ENCODE data around the gene RNF212B. TPM values are rescaled to one million over a fixed set of nuclear protein-coding genes. Genes with fewer than 3 reads are reported as not detected.
"Not testable (repeated sequence)": the region's sequence is repeated elsewhere in the genome, so short reads cannot be mapped to it uniquely, and the experiment has no call there.

Gene RNF212B
- total RNA-seq, 2 experiments from 2014 or later = not detected

DNA sequence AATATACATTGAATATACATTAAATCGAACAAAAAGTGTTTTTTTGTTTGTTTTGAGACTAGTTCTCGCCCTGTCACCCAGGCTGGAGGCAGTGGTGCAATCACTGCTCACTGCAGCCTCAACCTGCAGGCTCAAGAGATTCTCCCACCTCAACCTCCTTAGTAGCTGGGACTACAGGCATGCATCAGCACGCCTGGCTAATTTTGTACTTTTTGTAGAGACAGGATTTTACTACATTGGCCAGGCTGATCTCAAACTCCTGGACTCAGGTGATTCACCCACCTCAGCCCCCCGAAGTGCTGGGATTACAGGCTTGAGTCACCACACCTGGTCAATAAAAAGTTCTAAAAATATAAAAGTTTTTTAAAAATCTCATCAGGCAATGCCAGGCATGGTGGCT, 10.2 kb upstream of the RNF212B start:
- Histone ChIP-seq H3K27me3 (ENCODE audit: control insufficient read depth in 1 of 2, insufficient read depth in 2 of 2, low read length in 2 of 2) (no peaks in the 10 kb centered on the region), H3K27ac (ENCODE audit: low read depth in 1 of 2, low read length in 2 of 2) (no peak overlapping the region), H3K9me3 (ENCODE audit: control insufficient read depth in 1 of 2, insufficient read depth in 1 of 2, low read length in 2 of 2) (peaks cover 0 to 10% of the 10 kb centered on the region in 2 experiments), H3K4me1 (ENCODE audit: insufficient read depth, low read length) (no peaks in the 10 kb centered on the region), H3K36me3 (ENCODE audit: insufficient read depth, low read length) (no peaks in the 10 kb centered on the region), H3K4me3 (ENCODE audit: low read length) (no peak overlapping the region)
- ChIA-PET CTCF (no interaction called here), POLR2A (no interaction called here)
- intact Hi-C loops (cut with DNase I, micrococcal nuclease) = no loop called here
- H3K4me3 Mint-ChIP-seq = no peak overlapping the region
- no peaks in the 10 kb centered on the region for H3K36me3 Mint-ChIP-seq (ENCODE audit: low read depth)
- no peak for DNase-seq
- H3K27ac Mint-ChIP-seq = no peak overlapping the region
- no peaks in the 10 kb centered on the region for H3K4me1 Mint-ChIP-seq (ENCODE audit: low read depth)
- H3K9me3 Mint-ChIP-seq = peaks cover 6% of the 10 kb centered on the region
- no peak for ATAC-seq (ENCODE audit: poor library complexity)
- peaks cover 13% of the 10 kb centered on the region for H3K27me3 Mint-ChIP-seq
- TF ChIP-seq, protein P1, sequence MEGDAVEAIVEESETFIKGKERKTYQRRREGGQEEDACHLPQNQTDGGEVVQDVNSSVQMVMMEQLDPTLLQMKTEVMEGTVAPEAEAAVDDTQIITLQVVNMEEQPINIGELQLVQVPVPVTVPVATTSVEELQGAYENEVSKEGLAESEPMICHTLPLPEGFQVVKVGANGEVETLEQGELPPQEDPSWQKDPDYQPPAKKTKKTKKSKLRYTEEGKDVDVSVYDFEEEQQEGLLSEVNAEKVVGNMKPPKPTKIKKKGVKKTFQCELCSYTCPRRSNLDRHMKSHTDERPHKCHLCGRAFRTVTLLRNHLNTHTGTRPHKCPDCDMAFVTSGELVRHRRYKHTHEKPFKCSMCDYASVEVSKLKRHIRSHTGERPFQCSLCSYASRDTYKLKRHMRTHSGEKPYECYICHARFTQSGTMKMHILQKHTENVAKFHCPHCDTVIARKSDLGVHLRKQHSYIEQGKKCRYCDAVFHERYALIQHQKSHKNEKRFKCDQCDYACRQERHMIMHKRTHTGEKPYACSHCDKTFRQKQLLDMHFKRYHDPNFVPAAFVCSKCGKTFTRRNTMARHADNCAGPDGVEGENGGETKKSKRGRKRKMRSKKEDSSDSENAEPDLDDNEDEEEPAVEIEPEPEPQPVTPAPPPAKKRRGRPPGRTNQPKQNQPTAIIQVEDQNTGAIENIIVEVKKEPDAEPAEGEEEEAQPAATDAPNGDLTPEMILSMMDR (IDR thresholded peaks at IDR 0.05) = no peak

DNA sequence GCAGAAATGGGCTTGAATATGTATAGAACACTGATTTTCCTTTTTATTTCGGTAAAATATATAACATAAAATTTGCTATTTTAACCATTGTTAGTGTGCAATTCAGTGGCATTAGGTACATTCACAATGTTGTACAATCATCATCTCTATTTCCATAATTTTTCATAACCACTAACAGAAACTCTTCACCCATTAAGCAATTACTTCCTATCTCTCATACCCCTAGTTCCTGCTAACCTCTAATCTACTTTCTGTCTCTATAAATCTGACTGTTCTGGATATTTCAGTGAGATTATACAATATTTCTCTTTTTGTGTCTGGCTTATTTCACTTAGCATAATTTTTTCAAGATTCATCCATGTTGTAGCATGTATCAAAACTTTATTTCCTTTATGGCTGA, 8.9 kb upstream of the RNF212B start:
- Mint-ChIP-seq H3K27me3 (peaks cover 13% of the 10 kb centered on the region), H3K4me1 (ENCODE audit: low read depth) (no peaks in the 10 kb centered on the region), H3K4me3 (no peak overlapping the region), H3K27ac (no peak overlapping the region), H3K36me3 (ENCODE audit: low read depth) (no peaks in the 10 kb centered on the region), H3K9me3 (peaks cover 6% of the 10 kb centered on the region)
- DNase-seq = no peak
- no peak for ATAC-seq (ENCODE audit: poor library complexity)
- TF ChIP-seq, protein P1 (IDR thresholded peaks at IDR 0.05) = no peak
- Histone ChIP-seq H3K27me3 (ENCODE audit: control insufficient read depth in 1 of 2, insufficient read depth in 2 of 2, low read length in 2 of 2) (no peaks in the 10 kb centered on the region), H3K27ac (ENCODE audit: low read depth in 1 of 2, low read length in 2 of 2) (no peak overlapping the region), H3K36me3 (ENCODE audit: insufficient read depth, low read length) (no peaks in the 10 kb centered on the region), H3K9me3 (ENCODE audit: control insufficient read depth in 1 of 2, insufficient read depth in 1 of 2, low read length in 2 of 2) (peaks cover 0 to 10% of the 10 kb centered on the region in 2 experiments), H3K4me3 (ENCODE audit: low read length) (no peak overlapping the region), H3K4me1 (ENCODE audit: insufficient read depth, low read length) (no peaks in the 10 kb centered on the region)
- intact Hi-C loops (cut with DNase I, micrococcal nuclease) = no loop called here
- CTCF ChIA-PET = interaction anchor here (0.6 kb wide), 1 partner anchor 71 kb away, joined by 3 read pairs; no protein-coding TSS in a partner anchor
- POLR2A ChIA-PET = no interaction called here

GRCh38 chr14:23232241-23232808, 5.4 kb upstream of the RNF212B start:
- H3K4me1 ChIP-seq (ENCODE audit: insufficient read depth, low read length); H3K27ac Mint-ChIP-seq; H3K27me3 ChIP-seq (ENCODE audit: control insufficient read depth in 1 of 2, insufficient read depth in 2 of 2, low read length in 2 of 2); H3K36me3 Mint-ChIP-seq (ENCODE audit: low read depth); H3K4me3 Mint-ChIP-seq; H3K9me3 Mint-ChIP-seq; H3K27ac ChIP-seq (ENCODE audit: low read depth in 1 of 2, low read length in 2 of 2); H3K4me3 ChIP-seq (ENCODE audit: low read length); H3K4me1 Mint-ChIP-seq (ENCODE audit: low read depth); DNase-seq; ATAC-seq (ENCODE audit: poor library complexity); intact Hi-C loops (cut with DNase I, micrococcal nuclease); CTCF ChIA-PET; H3K36me3 ChIP-seq (ENCODE audit: insufficient read depth, low read length); POLR2A ChIA-PET: not testable (repeated sequence)
- H3K27me3 Mint-ChIP-seq = peaks cover 12% of the 10 kb centered on the region
- peaks cover 0 to 10% of the 10 kb centered on the region in 2 experiments for H3K9me3 ChIP-seq (ENCODE audit: control insufficient read depth in 1 of 2, insufficient read depth in 1 of 2, low read length in 2 of 2)

DNA sequence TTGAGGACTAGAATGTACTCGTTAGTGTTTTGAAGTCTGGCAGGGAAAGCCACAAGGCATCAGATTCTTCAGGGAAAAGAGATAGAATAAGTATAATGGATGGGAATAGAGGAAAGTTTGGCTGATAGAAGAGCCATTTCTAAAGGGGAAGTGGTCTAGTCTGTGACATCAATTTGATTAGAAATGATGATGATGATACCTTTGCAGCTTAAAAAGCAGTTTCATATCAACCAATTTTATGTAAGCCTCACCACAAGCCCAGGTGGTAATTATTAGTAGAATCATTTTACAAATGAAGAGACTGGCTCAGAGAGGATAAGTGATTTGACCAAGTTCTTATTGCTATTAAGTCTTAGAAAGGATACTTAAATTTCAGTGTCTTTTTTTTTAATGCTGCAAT, 2.9 kb downstream of the RNF212B start:
- Histone ChIP-seq H3K4me3 (ENCODE audit: low read length) (no peak overlapping the region), H3K27me3 (ENCODE audit: control insufficient read depth in 1 of 2, insufficient read depth in 2 of 2, low read length in 2 of 2) (peaks cover 0 to 10% of the 10 kb centered on the region in 2 experiments), H3K36me3 (ENCODE audit: insufficient read depth, low read length) (no peaks in the 10 kb centered on the region), H3K4me1 (ENCODE audit: insufficient read depth, low read length) (peaks cover 8% of the 10 kb centered on the region), H3K9me3 (ENCODE audit: control insufficient read depth in 1 of 2, insufficient read depth in 1 of 2, low read length in 2 of 2) (peaks cover 0 to 5% of the 10 kb centered on the region in 2 experiments), H3K27ac (ENCODE audit: low read depth in 1 of 2, low read length in 2 of 2) (no peak overlapping the region)
- H3K4me3 Mint-ChIP-seq = no peak overlapping the region
- DNase-seq (no peak), ATAC-seq (ENCODE audit: poor library complexity) (no peak)
- CTCF ChIA-PET = no interaction called here
- H3K27me3 Mint-ChIP-seq = peaks cover 45% of the 10 kb centered on the region
- no peaks in the 10 kb centered on the region for H3K36me3 Mint-ChIP-seq (ENCODE audit: low read depth)
- no peaks in the 10 kb centered on the region for H3K9me3 Mint-ChIP-seq
- intact Hi-C loops (cut with DNase I, micrococcal nuclease) = no loop called here
- POLR2A ChIA-PET = no interaction called here
- TF ChIP-seq, protein P1 (IDR thresholded peaks at IDR 0.05) = no peak
- H3K27ac Mint-ChIP-seq = no peak overlapping the region
- peaks cover 7% of the 10 kb centered on the region for H3K4me1 Mint-ChIP-seq (ENCODE audit: low read depth)

DNA sequence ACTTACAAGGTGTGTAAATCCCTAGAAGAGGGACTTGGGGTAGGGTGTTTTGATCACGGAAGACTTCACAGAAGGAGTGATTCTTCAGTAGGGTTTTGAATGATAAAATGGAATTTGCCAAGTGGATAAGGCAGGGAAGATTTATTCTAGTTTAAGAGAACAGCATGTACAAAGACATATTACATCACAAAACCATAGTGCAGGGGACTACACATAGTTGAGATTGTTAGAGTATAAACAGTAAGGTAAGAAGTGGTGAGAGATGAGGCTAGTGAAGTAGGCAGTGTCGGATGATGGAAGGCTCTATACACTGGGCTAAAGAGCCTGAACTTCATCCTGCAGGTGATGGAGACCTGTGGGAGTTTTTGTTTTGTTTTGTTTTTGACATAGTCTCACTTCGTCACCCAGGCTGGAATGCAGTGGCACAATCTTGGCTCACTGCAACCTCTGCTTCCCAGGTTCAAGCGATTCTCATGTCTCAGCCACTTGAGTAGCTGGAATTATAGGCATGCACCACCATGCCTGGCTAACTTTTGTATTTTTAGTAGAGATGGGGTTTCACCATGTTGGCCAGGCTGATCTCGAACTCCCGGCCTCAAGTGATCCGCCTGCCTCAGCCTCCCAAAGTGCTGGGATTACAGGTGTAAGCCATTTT, 3.5 kb downstream of the RNF212B start:
- H3K9me3 Mint-ChIP-seq; H3K4me1 ChIP-seq (ENCODE audit: insufficient read depth, low read length); ATAC-seq (ENCODE audit: poor library complexity); CTCF ChIA-PET; H3K27ac Mint-ChIP-seq; H3K4me3 ChIP-seq (ENCODE audit: low read length); H3K9me3 ChIP-seq (ENCODE audit: control insufficient read depth in 1 of 2, insufficient read depth in 1 of 2, low read length in 2 of 2); H3K4me3 Mint-ChIP-seq; H3K27ac ChIP-seq (ENCODE audit: low read depth in 1 of 2, low read length in 2 of 2); POLR2A ChIA-PET; DNase-seq; intact Hi-C loops (cut with DNase I, micrococcal nuclease); H3K27me3 ChIP-seq (ENCODE audit: control insufficient read depth in 1 of 2, insufficient read depth in 2 of 2, low read length in 2 of 2); H3K36me3 ChIP-seq (ENCODE audit: insufficient read depth, low read length); H3K36me3 Mint-ChIP-seq (ENCODE audit: low read depth); H3K4me1 Mint-ChIP-seq (ENCODE audit: low read depth): not testable (repeated sequence)
- peaks cover 42% of the 10 kb centered on the region for H3K27me3 Mint-ChIP-seq

Data from CD4-positive, alpha-beta T cell (primary cell).